CD14-positive monocyte (primary cell): Measurements from ENCODE around the gene SGO2. TPM values are rescaled to one million over a fixed set of nuclear protein-coding genes. Genes with fewer than 3 reads are reported as not detected.

ENCODE experiments used
- DNase-seq, 3 donors: peaks; one replicate each; pipeline ENCODE4 v3.0.0-alpha.2; 2011 to 2022
- H2AFZ ChIP-seq: 2 replicates; pipeline ENCODE4 v1.6.0; 2012; ENCODE audit warnings: mild to moderate bottlenecking, low read depth, low read length, inconsistent platforms; ENCODE audit not compliant: insufficient read depth, poor library complexity, severe bottlenecking
- H3K27ac ChIP-seq, 2 donors: 1 replicate in 1 of 2; 2 replicates in 1 of 2; pipeline ENCODE4 v1.5.1; 2012 to 2013; ENCODE audit warnings: low read length in 2 of 2, control low read depth in 1 of 2, inconsistent platforms in 1 of 2, low read depth in 1 of 2, mild to moderate bottlenecking in 1 of 2
- H3K27me3 ChIP-seq, 2 donors: one replicate each; pipeline versions ENCODE4 v1.6.0 to v1.6.1; 2011 to 2013; ENCODE audit warnings: low read length in 2 of 2; ENCODE audit not compliant: control insufficient read depth in 2 of 2, insufficient read depth in 2 of 2
- H3K36me3 ChIP-seq, 2 donors: replicated peaks in 1 of 2; 1 replicate in 1 of 2; 2 replicates in 1 of 2; pipeline versions ENCODE4 v1.5.1 to v1.6.1; 2012 to 2013; ENCODE audit warnings: low read length in 2 of 2, control low read depth in 1 of 2, inconsistent platforms in 1 of 2, mild to moderate bottlenecking in 1 of 2; ENCODE audit not compliant: insufficient read depth in 2 of 2, control insufficient read depth in 1 of 2
- H3K4me1 ChIP-seq, 2 donors: 1 replicate in 1 of 2; 2 replicates in 1 of 2; pipeline versions ENCODE4 v1.5.1 to v1.6.1; 2012 to 2013; ENCODE audit warnings: low read length in 2 of 2, control low read depth in 1 of 2, inconsistent platforms in 1 of 2, mild to moderate bottlenecking in 1 of 2, moderate library complexity in 1 of 2; ENCODE audit not compliant: insufficient read depth in 2 of 2, control insufficient read depth in 1 of 2
- H3K4me2 ChIP-seq: replicated peaks from 2 replicates; pipeline ENCODE3; 2012; ENCODE audit warnings: low read length, moderate library complexity, mild to moderate bottlenecking; ENCODE audit not compliant: poor library complexity, severe bottlenecking; ENCODE audit errors: extremely low read depth
- H3K4me3 ChIP-seq, 3 experiments: fragments of 200-600 bp in 1 of 3; sonication (generic) in 1 of 3; replicated peaks in 1 of 3; 1 replicate in 2 of 3; 2 replicates in 1 of 3; pipeline ENCODE4 v1.5.1; 2011 to 2013; ENCODE audit warnings: low read length in 3 of 3, mild to moderate bottlenecking in 3 of 3, control low read depth in 2 of 3, low read depth in 2 of 3, inconsistent platforms in 1 of 3, moderate library complexity in 1 of 3
- H3K79me2 ChIP-seq: 2 replicates; pipeline ENCODE4 v1.6.0; 2012; ENCODE audit warnings: mild to moderate bottlenecking, control low read depth, inconsistent platforms, low read length, moderate library complexity; ENCODE audit not compliant: insufficient read depth
- H3K9ac ChIP-seq: 2 replicates; pipeline ENCODE4 v1.6.0; 2017; ENCODE audit warnings: low read length, mild to moderate bottlenecking; ENCODE audit not compliant: insufficient read depth, poor library complexity, severe bottlenecking
- H3K9me3 ChIP-seq, 2 donors: replicated peaks in 1 of 2; 1 replicate in 1 of 2; 2 replicates in 1 of 2; pipeline versions ENCODE4 v1.5.1 to v1.6.1; 2012 to 2013; ENCODE audit warnings: low read length in 2 of 2, control low read depth in 1 of 2; ENCODE audit not compliant: control insufficient read depth in 1 of 2, insufficient read depth in 1 of 2
- H4K20me1 ChIP-seq: 2 replicates; pipeline ENCODE4 v1.6.0; 2012; ENCODE audit warnings: mild to moderate bottlenecking, low read length, control low read depth, moderate library complexity; ENCODE audit not compliant: insufficient read depth
- H3K27ac Mint-ChIP-seq, 7 donors: one replicate each; pipeline ENCODE4 v1.8.0; 2020; ENCODE audit warnings: mild to moderate bottlenecking in 7 of 7, mixed read lengths in 7 of 7, moderate library complexity in 6 of 7, inconsistent platforms in 2 of 7
- H3K27me3 Mint-ChIP-seq, 3 donors: one replicate each; pipeline ENCODE4 v1.8.0; 2021 to 2022; ENCODE audit warnings: low read depth in 3 of 3, mild to moderate bottlenecking in 3 of 3, mixed read lengths in 3 of 3, moderate library complexity in 3 of 3, inconsistent platforms in 1 of 3
- H3K36me3 Mint-ChIP-seq, 2 donors: one replicate each; pipeline ENCODE4 v1.8.0; 2020; ENCODE audit warnings: mixed read lengths in 2 of 2, inconsistent platforms in 1 of 2, mild to moderate bottlenecking in 1 of 2
- H3K4me1 Mint-ChIP-seq: one replicate; pipeline ENCODE4 v1.8.0; 2020; ENCODE audit warnings: mild to moderate bottlenecking, mixed read lengths
- H3K4me3 Mint-ChIP-seq, 2 donors: one replicate each; pipeline ENCODE4 v1.8.0; 2020; ENCODE audit warnings: mild to moderate bottlenecking in 2 of 2, mixed read lengths in 2 of 2, moderate library complexity in 1 of 2
- H3K9me3 Mint-ChIP-seq, 7 donors: one replicate each; pipeline ENCODE4 v1.8.0; 2020 to 2022; ENCODE audit warnings: mixed read lengths in 7 of 7, mild to moderate bottlenecking in 6 of 7, moderate library complexity in 6 of 7, inconsistent platforms in 2 of 7
- CTCF ChIP-seq: fragments of 200-600 bp; IDR thresholded peaks from one replicate; pipeline ENCODE4 v1.8.0; 2022; ENCODE audit warnings: antibody characterized with exemption, mild to moderate bottlenecking
- WGBS: methylation state at CpG from one replicate; pipeline ENCODE4 v1.1.5; 2013; ENCODE audit warnings: missing lambda C conversion rate; ENCODE audit not compliant: insufficient coverage; 5-methylcytosine and 5-hydroxymethylcytosine counted together
- intact Hi-C, 2 donors: fragments of 100-400 bp; cut with micrococcal nuclease; formaldehyde crosslinking; loops; one replicate each; pipeline versions ENCODE4 v1.15.0 to v1.15.1; 2023
- polyA plus RNA-seq, 3 donors: library from polyadenylated mRNA; depleted of rRNA in 1 of 3; unstranded in 2 of 3; stranded (reverse) in 1 of 3; fragments of 300-500 nt in 2 of 3; fragments of >200 nt in 1 of 3; fragmentation: Illumina TruSeq in 2 of 3; gene quantifications; 1 replicate in 2 of 3; 2 replicates in 1 of 3; pipeline ENCODE4 v1.2.3, GENCODE V29; 2012 to 2021

The SGO2 gene
- polyA plus RNA-seq, 3 donors, result 0.49 to 1.5 (median 1.4) TPM

- H3K4me2 ChIP-seq, result no peak overlapping the region
- 13% methylated on average over 3 of the region's 5 CpGs for WGBS
These were observed 78.7 kb downstream of the SGO2 start for GRCh38 chr2:200604571-200605255.

GRCh38 chr2:200608341-200609027, 82.5 kb downstream of the SGO2 start:
- H3K9me3 Mint-ChIP-seq, result peaks cover 0 to 2% (median 2%) of the 10 kb centered on the region in 7 donors
- Histone ChIP-seq H4K20me1 (no peaks in the 10 kb centered on the region), H3K4me1 (peaks cover 7 to 12% of the 10 kb centered on the region in 2 donors), H3K27me3 (no peaks in the 10 kb centered on the region), H3K9me3 (no peaks in the 10 kb centered on the region), H3K79me2 (no peaks in the 10 kb centered on the region), H3K27ac (no peak overlapping the region), H3K9ac (no peak overlapping the region), H3K4me3 (no peak overlapping the region), H3K36me3 (no peaks in the 10 kb centered on the region), H3K4me2 (no peak overlapping the region), H2AFZ (no peak overlapping the region)
- 0% methylated on average over 1 of the region's 3 CpGs for WGBS
- no peak for DNase-seq
- peaks cover 14% of the 10 kb centered on the region for H3K4me1 Mint-ChIP-seq
- no peak for TF ChIP-seq CTCF
- peaks cover 0 to 2% of the 10 kb centered on the region in 2 donors for H3K36me3 Mint-ChIP-seq
- H3K27me3 Mint-ChIP-seq, result peaks cover 0 to 3% (median 0%) of the 10 kb centered on the region in 3 donors
- H3K4me3 Mint-ChIP-seq, result no peak overlapping the region
- H3K27ac Mint-ChIP-seq, result no peak overlapping the region
- intact Hi-C loops, result no loop called here

More at GRCh38 chr2:200604571-200605255, 78.7 kb downstream of the SGO2 start:
- peaks cover 14% of the 10 kb centered on the region for H3K4me1 Mint-ChIP-seq
- no peaks in the 10 kb centered on the region for H3K27me3 Mint-ChIP-seq
- peak overlapping the region; percentile 67 for H2AFZ ChIP-seq
- H3K36me3 ChIP-seq, result no peaks in the 10 kb centered on the region
- no peaks in the 10 kb centered on the region for H3K9me3 ChIP-seq
- no peaks in the 10 kb centered on the region for H3K27me3 ChIP-seq
- intact Hi-C loops, result no loop called here
- DNase-seq, result no peak
- no peak overlapping the region for H3K9ac ChIP-seq
- no peak overlapping the region for H3K27ac ChIP-seq
- H4K20me1 ChIP-seq, result no peaks in the 10 kb centered on the region
- no peaks in the 10 kb centered on the region for H3K79me2 ChIP-seq
- no peak overlapping the region for H3K4me3 ChIP-seq
- no peak overlapping the region for H3K4me3 Mint-ChIP-seq
- peaks cover 7 to 12% of the 10 kb centered on the region in 2 donors for H3K4me1 ChIP-seq
- peaks cover 0 to 2% (median 2%) of the 10 kb centered on the region in 7 donors for H3K9me3 Mint-ChIP-seq
- peaks cover 0 to 2% of the 10 kb centered on the region in 2 donors for H3K36me3 Mint-ChIP-seq
- no peak overlapping the region for H3K27ac Mint-ChIP-seq
- no peak for TF ChIP-seq CTCF
